Pancreas (tissue), 10 donors: ENCODE data around the gene PACRG. TPM values are rescaled to one million over a fixed set of nuclear protein-coding genes. Genes with fewer than 3 reads are reported as not detected.

Source experiments
- ATAC-seq, 4 donors: fragments of 200-7000 bp; cut with Tn5 transposase; one replicate each; pipeline versions ENCODE4 v1.8.0 to v1.9.1; 2020; ENCODE audit warnings: mild to moderate bottlenecking in 4 of 4, moderate library complexity in 4 of 4
- DNase-seq, 6 donors: peaks; one replicate each; pipeline ENCODE4 v3.0.0-alpha.2; 2020
- FAIRE-seq: peaks from 2 replicates; lab custom pipeline; 2012; peaks lifted over from hg19 to GRCh38; lab: Jason Lieb, UNC
- H3K27ac ChIP-seq, 4 donors: fragments of 200-600 bp; sonication (generic); 1 replicate in 3 of 4; 2 replicates in 1 of 4; pipeline versions ENCODE4 v1.5.0 to v1.8.0; 2020
- H3K27me3 ChIP-seq, 4 donors: fragments of 200-600 bp; one replicate each; pipeline ENCODE4 v1.8.0; 2021
- H3K36me3 ChIP-seq, 3 donors: fragments of 200-600 bp; sonication (generic) in 1 of 3; one replicate each; pipeline versions ENCODE4 v1.5.0 to v1.8.0; 2020 to 2021
- H3K4me1 ChIP-seq, 3 donors: fragments of 200-600 bp; one replicate each; pipeline ENCODE4 v1.8.0; 2021
- H3K4me3 ChIP-seq, 4 donors: fragments of 200-600 bp; sonication (generic) in 2 of 4; one replicate each; pipeline versions ENCODE4 v1.5.0 to v1.8.0; 2020 to 2021
- H3K9me3 ChIP-seq, 4 donors: fragments of 200-600 bp; one replicate each; pipeline ENCODE4 v1.8.0; 2021
- CTCF ChIP-seq, 4 donors: fragments of 200-600 bp; sonication (generic) in 3 of 4; IDR thresholded peaks; one replicate each; pipeline versions ENCODE4 v1.5.0 to v1.8.0; 2021; ENCODE audit warnings: antibody characterized with exemption in 4 of 4
- WGBS, 2 donors: extraction: QIAGEN DNeasy Blood & Tissue Kit; methylation state at CpG; one replicate each; pipeline ENCODE4 v1.1.7; 2013; 5-methylcytosine and 5-hydroxymethylcytosine counted together
- intact Hi-C, 3 donors: fragments of 100-400 bp; cut with DNase I; formaldehyde crosslinking; loops; one replicate each; pipeline versions ENCODE4 v1.11.1 to v1.14.2; 2022
- polyA plus RNA-seq, 2 donors: library from polyadenylated mRNA; stranded (reverse); fragments of 200-250 nt; gene quantifications; one replicate each; pipeline ENCODE4 v1.2.3, GENCODE V29; 2013
- total RNA-seq, 6 donors: library from RNA; stranded (reverse); fragmentation: NEBNext Ultra II Directional in 4 of 6; extraction: Animal tissue kit (Norgen Biotek cat#: 25700) in 4 of 6; gene quantifications; one replicate each; pipeline versions ENCODE4 v1.2.1 to v1.2.4, GENCODE V29; 2021 to 2023
- donor health status: healthy with polysubstance abuse.
- donor health status: DM: no; HTN: no; CAD: no; lungs with moderate emphysema.
- donor health status: DM: no; HTN: no; CAD: no.
- donor health status: control.
- donor health status: control.
- donor health status: Bipolar disorder and iron deficiency.
- donor health status: DM: yes; HTN: yes; CAD: no.
- donor health status: DM: no; HTN: no; CAD: no.
- donor health status: DM: no; HTN: no; CAD: no.
- donor health status: DM: yes; HTN: yes; CAD: no.

The PACRG gene
- total and polyA plus RNA-seq, 8 donors, result 2.5 to 7.1 (median 3.5) TPM

GRCh38 chr6:163250116-163250515 lies 522.3 kb downstream of the PACRG start:
- Histone ChIP-seq H3K4me3 (no peak overlapping the region), H3K36me3 (no peaks in the 10 kb centered on the region), H3K27me3 (no peaks in the 10 kb centered on the region), H3K27ac (no peak overlapping the region), H3K9me3 (no peaks in the 10 kb centered on the region), H3K4me1 (peaks cover 0 to 7% (median 0%) of the 10 kb centered on the region in 3 donors)
- ATAC-seq (peak in 2 of 4 donors; percentile 45 to 49), DNase-seq (no peak), FAIRE-seq (no peak)
- no peak for TF ChIP-seq CTCF (IDR thresholded peaks at IDR 0.05)
- intact Hi-C loops, result no loop called here
- 86 to 96% methylated on average over 4 of the region's 4 CpGs for WGBS, 2 donors

DNA sequence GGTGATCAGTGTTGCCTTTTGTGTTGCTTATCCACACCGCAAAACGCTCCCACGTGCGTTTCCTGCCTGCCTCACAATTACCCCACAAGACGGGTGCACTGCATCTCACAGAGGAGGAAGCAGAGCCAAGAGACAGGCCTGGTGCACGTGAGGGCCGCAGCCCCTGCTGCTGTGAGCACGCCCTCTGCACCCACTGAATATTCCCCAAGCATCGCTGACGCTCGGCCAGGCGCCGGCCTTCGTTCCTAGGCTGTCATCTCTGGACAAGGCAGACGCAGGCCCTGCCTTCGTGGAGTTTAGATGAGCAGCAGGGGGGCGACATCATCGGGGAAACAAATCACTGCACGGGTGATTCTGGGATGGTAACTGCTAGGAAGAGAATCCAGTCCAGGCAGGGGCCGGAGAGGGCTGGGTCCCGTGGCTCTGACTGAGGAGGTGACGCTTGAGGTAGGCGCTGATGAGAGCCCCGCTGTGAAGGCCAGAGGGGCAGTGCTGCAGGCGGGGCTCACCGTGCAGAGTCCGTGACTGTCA lies 524.4 kb downstream of the PACRG start:
- H3K9me3 ChIP-seq, result no peaks in the 10 kb centered on the region
- DNase-seq (no peak), ATAC-seq (no peak), FAIRE-seq (no peak)
- no peak overlapping the region for H3K4me3 ChIP-seq
- no peak overlapping the region for H3K27ac ChIP-seq
- no peaks in the 10 kb centered on the region for H3K36me3 ChIP-seq
- intact Hi-C loops, result no loop called here
- H3K27me3 ChIP-seq, result no peaks in the 10 kb centered on the region
- no peaks in the 10 kb centered on the region for H3K4me1 ChIP-seq
- TF ChIP-seq CTCF (IDR thresholded peaks at IDR 0.05), result no peak
- WGBS, 2 donors, result 81 to 83% methylated on average over 27 of the region's 27 CpGs

- DNase-seq (no peak), ATAC-seq (no peak), FAIRE-seq (no peak)
- Histone ChIP-seq H3K27ac (no peak overlapping the region), H3K4me3 (no peak overlapping the region), H3K4me1 (no peaks in the 10 kb centered on the region), H3K9me3 (no peaks in the 10 kb centered on the region), H3K36me3 (no peaks in the 10 kb centered on the region), H3K27me3 (no peaks in the 10 kb centered on the region)
- TF ChIP-seq CTCF (IDR thresholded peaks at IDR 0.05), result no peak
- 74 to 75% methylated on average over 9 of the region's 9 CpGs for WGBS, 2 donors
- intact Hi-C loops, result no loop called here
Observed at GRCh38 chr6:163253556-163254213, 525.9 kb downstream of the PACRG start.

DNA sequence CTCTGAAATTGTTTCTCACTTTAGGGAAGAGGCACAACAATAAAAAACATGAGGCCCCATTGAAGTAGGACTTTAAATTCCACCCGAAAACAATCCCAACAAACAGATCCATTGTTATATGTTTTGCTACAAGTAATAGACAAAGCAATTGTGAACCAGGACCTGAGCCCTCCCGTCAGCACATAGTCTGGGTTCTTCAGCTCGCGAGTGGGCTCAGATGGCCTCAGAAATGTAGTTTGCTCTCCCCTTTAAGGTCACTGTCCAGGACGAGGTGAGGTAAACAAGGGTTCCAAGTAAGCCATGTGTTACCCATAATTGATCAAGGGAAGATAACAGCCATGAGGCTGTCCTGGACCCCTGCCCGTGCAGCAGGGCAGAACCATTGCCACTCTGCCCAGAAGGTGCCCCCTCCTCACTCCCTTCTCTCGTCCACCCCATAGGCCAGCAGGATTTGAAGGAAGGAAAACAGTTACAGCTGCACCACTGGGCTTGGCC lies 526.6 kb downstream of the PACRG start:
- Histone ChIP-seq H3K36me3 (no peaks in the 10 kb centered on the region), H3K4me3 (no peak overlapping the region), H3K27me3 (no peaks in the 10 kb centered on the region), H3K9me3 (no peaks in the 10 kb centered on the region), H3K27ac (no peak overlapping the region), H3K4me1 (no peaks in the 10 kb centered on the region)
- WGBS, 2 donors, result 80% methylated on average over 7 of the region's 7 CpGs
- no peak for TF ChIP-seq CTCF (IDR thresholded peaks at IDR 0.05)
- FAIRE-seq, result no peak
- DNase-seq, result no peak
- intact Hi-C loops, result no loop called here
- no peak for ATAC-seq

GRCh38 chr6:163255265-163255664 lies 527.5 kb downstream of the PACRG start:
- no peaks in the 10 kb centered on the region for H3K9me3 ChIP-seq
- intact Hi-C loops, result no loop called here
- TF ChIP-seq CTCF (IDR thresholded peaks at IDR 0.05), result no peak
- H3K4me1 ChIP-seq, result no peaks in the 10 kb centered on the region
- no peak overlapping the region for H3K4me3 ChIP-seq
- no peak for DNase-seq
- no peaks in the 10 kb centered on the region for H3K27me3 ChIP-seq
- no peak overlapping the region for H3K27ac ChIP-seq
- FAIRE-seq, result no peak
- no peaks in the 10 kb centered on the region for H3K36me3 ChIP-seq
- 94 to 95% methylated on average over 2 of the region's 2 CpGs for WGBS, 2 donors
- ATAC-seq, result no peak
